Measurements from ENCODE around the gene AKT1S1. TPM values are rescaled to one million over a fixed set of nuclear protein-coding genes. Genes with fewer than 3 reads are reported as not detected.

AKT1S1 gene
- total and polyA plus RNA-seq, 2 experiments from 2014 or later: 15.6 to 74.5 TPM

DNA sequence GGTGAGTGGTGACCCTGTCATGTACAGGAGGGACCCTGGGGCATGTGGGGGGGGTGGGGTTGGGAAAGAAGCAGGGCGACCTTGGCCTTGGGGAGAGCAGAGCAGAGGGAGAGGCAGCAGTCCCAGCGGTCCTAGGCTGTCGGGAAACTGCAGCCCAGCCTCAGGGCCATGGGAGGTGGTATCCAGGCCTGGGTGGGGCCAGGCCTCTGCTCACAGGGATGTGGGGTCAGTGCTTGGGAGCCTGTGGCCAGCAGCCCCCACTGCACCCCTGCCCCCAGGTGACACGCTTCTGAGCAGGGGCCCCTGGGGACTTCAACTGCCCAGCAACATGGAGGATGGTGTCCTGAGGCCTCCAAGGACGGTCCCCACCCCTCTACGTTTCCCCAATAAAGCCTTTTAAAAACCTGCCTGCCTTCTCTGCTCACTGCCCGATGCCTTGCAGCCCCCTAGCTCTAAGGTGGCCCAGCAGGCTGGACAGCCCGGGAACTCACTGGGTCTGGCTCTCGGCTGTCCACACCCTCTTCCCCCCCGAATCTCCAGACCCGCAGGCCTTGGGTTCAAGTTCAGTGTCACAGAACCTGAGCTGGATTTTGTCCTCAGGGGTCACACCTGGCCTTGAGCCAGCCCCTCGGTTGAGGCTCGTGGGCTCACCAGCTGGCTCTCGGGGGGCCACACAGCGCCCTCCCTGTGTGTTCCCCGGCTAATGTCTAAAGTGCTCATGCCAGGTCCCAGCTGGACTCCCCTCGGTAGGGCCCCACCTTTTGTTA is 16.6 kb downstream of the AKT1S1 start:
- Histone ChIP-seq H3K4me2 (no peak overlapping the region), H3K4me3 (no peak overlapping the region), H3K27me3 (no peaks in the 10 kb centered on the region), H4K20me1 (ENCODE audit: insufficient read depth, poor library complexity, severe bottlenecking) (peaks cover 33% of the 10 kb centered on the region), H3K9me3 (ENCODE audit: low read depth) (no peaks in the 10 kb centered on the region), H3K4me1 (ENCODE audit: insufficient read depth) (peaks cover 5% of the 10 kb centered on the region), H3K27ac (peak overlapping the region; percentile 58), H3K79me2 (peaks cover 25% of the 10 kb centered on the region), H3K9me2 (replicated peaks; ENCODE audit: insufficient read depth) (no peaks in the 10 kb centered on the region), H3K36me3 (replicated peaks; ENCODE audit: insufficient read depth, low read depth) (no peaks in the 10 kb centered on the region), H2AFZ (no peak overlapping the region)
- no peak for DNase-seq (ENCODE audit: low spot score)
- WGBS (ENCODE audit: low lambda C conversion rate, missing lambda C conversion rate): 71% methylated on average over 14 of the region's 17 CpGs
- TF ChIP-seq EZH2phosphoT487 (IDR thresholded peaks at IDR 0.05; ENCODE audit: low read depth, severe bottlenecking, unreplicated experiment): no peak
- TF ChIP-seq EZH2 (IDR thresholded peaks at IDR 0.05; ENCODE audit: borderline replicate concordance): no peak
- TF ChIP-seq CTCF (IDR thresholded peaks at IDR 0.05; ENCODE audit: poor library complexity): no peak

GRCh38 chr19:49859682-49860335 is 17.3 kb downstream of the AKT1S1 start:
- DNase-seq (ENCODE audit: low spot score): no peak
- H3K4me3 ChIP-seq: no peak overlapping the region
- peaks cover 5% of the 10 kb centered on the region for H3K4me1 ChIP-seq (ENCODE audit: insufficient read depth)
- H3K4me2 ChIP-seq: no peak overlapping the region
- peaks cover 28% of the 10 kb centered on the region for H3K79me2 ChIP-seq
- H3K9me3 ChIP-seq (ENCODE audit: low read depth): no peaks in the 10 kb centered on the region
- 89% methylated on average over 22 of the region's 22 CpGs for WGBS (ENCODE audit: low lambda C conversion rate, missing lambda C conversion rate)
- H4K20me1 ChIP-seq (ENCODE audit: insufficient read depth, poor library complexity, severe bottlenecking): peaks cover 40% of the 10 kb centered on the region
- H3K9me2 ChIP-seq (replicated peaks; ENCODE audit: insufficient read depth): no peaks in the 10 kb centered on the region
- H3K27ac ChIP-seq: no peak overlapping the region
- peaks cover 5% of the 10 kb centered on the region for H3K36me3 ChIP-seq (replicated peaks; ENCODE audit: insufficient read depth, low read depth)
- no peak overlapping the region for H2AFZ ChIP-seq
- H3K27me3 ChIP-seq: no peaks in the 10 kb centered on the region
- TF ChIP-seq CTCF (IDR thresholded peaks at IDR 0.05; ENCODE audit: poor library complexity) (no peak), EZH2 (IDR thresholded peaks at IDR 0.05; ENCODE audit: borderline replicate concordance) (no peak), EZH2phosphoT487 (IDR thresholded peaks at IDR 0.05; ENCODE audit: low read depth, severe bottlenecking, unreplicated experiment) (no peak)

GRCh38 chr19:49858088-49858985 is 18.8 kb downstream of the AKT1S1 start:
- no peak for DNase-seq (ENCODE audit: low spot score)
- H2AFZ ChIP-seq: no peak overlapping the region
- no peak overlapping the region for H3K4me3 ChIP-seq
- no peaks in the 10 kb centered on the region for H3K27me3 ChIP-seq
- no peaks in the 10 kb centered on the region for H3K9me3 ChIP-seq (ENCODE audit: low read depth)
- no peak overlapping the region for H3K27ac ChIP-seq
- H3K36me3 ChIP-seq (replicated peaks; ENCODE audit: insufficient read depth, low read depth): peaks cover 5% of the 10 kb centered on the region
- H3K9me2 ChIP-seq (replicated peaks; ENCODE audit: insufficient read depth): no peaks in the 10 kb centered on the region
- H3K4me2 ChIP-seq: no peak overlapping the region
- WGBS (ENCODE audit: low lambda C conversion rate, missing lambda C conversion rate): 91% methylated on average over 33 of the region's 37 CpGs
- H3K4me1 ChIP-seq (ENCODE audit: insufficient read depth): peaks cover 5% of the 10 kb centered on the region
- H4K20me1 ChIP-seq (ENCODE audit: insufficient read depth, poor library complexity, severe bottlenecking): peaks cover 51% of the 10 kb centered on the region
- TF ChIP-seq EZH2phosphoT487 (IDR thresholded peaks at IDR 0.05; ENCODE audit: low read depth, severe bottlenecking, unreplicated experiment): no peak
- TF ChIP-seq CTCF (IDR thresholded peaks at IDR 0.05; ENCODE audit: poor library complexity): no peak
- no peak for TF ChIP-seq EZH2 (IDR thresholded peaks at IDR 0.05; ENCODE audit: borderline replicate concordance)
- H3K79me2 ChIP-seq: peaks cover 31% of the 10 kb centered on the region
